Measurements from ENCODE around the gene LEKR1.

Gene LEKR1

DNA sequence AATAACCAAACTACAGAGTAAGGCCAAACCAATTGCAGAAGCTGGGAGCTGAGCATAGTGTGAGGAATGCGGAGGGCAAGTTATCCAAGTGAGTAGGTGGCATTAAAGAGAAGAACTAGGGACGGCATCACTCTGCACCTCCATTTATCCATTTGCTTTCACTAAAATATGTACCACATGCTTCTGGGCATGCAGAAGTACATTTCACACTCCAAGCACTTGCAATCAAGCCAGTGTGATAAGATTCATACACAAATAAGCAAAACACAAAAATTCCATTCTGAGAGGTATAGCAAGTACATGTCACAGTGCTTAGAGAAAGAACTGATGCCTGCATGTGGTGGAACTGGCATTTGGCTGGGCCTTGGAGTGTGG, 252.6 kb downstream of the LEKR1 start:
- DNase-seq (ENCODE audit: low spot score), result no peak
- ChIA-PET CTCF (no interaction called here), POLR2A (ENCODE audit: low non-redundant PET) (interaction anchor here (0.6 kb wide), 1 partner anchor 10 kb away, joined by 6 read pairs; no protein-coding TSS in a partner anchor)
- TF ChIP-seq, protein P1, sequence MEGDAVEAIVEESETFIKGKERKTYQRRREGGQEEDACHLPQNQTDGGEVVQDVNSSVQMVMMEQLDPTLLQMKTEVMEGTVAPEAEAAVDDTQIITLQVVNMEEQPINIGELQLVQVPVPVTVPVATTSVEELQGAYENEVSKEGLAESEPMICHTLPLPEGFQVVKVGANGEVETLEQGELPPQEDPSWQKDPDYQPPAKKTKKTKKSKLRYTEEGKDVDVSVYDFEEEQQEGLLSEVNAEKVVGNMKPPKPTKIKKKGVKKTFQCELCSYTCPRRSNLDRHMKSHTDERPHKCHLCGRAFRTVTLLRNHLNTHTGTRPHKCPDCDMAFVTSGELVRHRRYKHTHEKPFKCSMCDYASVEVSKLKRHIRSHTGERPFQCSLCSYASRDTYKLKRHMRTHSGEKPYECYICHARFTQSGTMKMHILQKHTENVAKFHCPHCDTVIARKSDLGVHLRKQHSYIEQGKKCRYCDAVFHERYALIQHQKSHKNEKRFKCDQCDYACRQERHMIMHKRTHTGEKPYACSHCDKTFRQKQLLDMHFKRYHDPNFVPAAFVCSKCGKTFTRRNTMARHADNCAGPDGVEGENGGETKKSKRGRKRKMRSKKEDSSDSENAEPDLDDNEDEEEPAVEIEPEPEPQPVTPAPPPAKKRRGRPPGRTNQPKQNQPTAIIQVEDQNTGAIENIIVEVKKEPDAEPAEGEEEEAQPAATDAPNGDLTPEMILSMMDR (conservative IDR thresholded peaks at IDR 0.05; ENCODE audit: low read depth), result no peak
- H3K27ac ChIP-seq, result no peak overlapping the region

DNA sequence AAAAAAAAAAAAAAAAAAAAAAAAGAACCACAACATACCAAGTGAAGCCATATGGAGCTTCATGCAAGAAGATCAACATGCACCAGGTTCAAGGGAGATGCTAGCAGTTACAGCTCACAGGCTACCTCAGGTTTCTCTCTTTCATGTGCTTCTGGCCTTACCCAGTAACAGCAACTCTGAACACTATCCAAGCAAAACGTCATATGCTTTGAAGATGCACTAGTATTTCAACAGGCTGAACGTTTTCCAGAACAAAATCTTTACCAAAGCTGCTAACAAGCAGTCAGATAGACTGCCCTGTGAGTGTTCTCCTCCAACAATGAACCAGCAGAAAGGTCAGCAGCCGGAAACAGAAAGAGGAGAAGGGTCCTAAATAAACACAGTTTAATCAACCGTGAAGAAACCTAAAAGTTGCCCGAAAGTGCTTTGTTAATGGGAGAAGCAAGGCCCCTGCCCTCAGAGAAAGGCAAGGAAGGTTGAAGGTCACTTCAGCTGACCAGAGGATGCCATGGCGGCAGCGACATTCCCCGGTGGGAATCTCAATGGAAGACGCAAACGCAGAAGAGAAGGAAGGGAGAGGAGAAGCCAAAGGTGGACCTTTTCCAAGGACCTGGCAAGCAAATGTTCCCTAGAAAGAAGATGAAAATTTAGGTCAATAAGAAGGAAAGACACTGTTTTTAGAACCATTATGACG, 253.7 kb downstream of the LEKR1 start:
- ChIA-PET CTCF (interaction anchor here (0.6 kb wide), 1 partner anchor 192 kb away, joined by 3 read pairs; no protein-coding TSS in a partner anchor), POLR2A (ENCODE audit: low non-redundant PET) (interaction anchor here (0.6 kb wide), 1 partner anchor 9 kb away, joined by 6 read pairs; no protein-coding TSS in a partner anchor)
- TF ChIP-seq, protein P1 (conservative IDR thresholded peaks at IDR 0.05; ENCODE audit: low read depth), result no peak
- H3K27ac ChIP-seq, result no peak overlapping the region
- DNase-seq (ENCODE audit: low spot score), result no peak

DNA sequence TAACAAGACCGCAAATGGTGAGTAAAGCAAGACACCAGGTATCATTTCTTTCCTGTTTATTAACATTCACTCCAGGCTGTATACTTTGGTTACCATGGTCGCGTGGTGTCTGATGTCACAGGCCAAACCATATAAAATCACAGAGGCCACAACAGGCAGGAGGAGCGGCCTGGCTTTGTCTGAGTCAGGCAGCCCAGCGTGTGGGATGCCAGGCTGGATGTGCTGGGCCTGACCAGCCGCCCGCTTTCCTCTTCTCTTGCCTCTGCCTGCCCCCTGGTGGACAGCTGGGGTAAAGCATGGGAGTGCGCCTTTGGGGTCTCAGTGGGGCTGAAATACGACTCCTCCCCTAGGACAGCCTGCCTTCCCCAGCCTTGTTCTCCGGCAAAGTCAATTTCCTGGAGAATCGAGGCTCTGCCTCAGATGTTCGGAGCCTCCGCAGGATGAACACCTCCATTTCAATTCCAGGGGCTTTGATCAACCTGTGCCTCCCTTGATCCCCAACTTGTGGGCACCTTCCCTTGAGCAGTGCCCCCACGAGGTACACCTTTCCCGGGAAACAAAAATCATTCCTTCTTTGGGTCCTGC, 255.6 kb downstream of the LEKR1 start:
- TF ChIP-seq, protein P1 (conservative IDR thresholded peaks at IDR 0.05; ENCODE audit: low read depth), result peak; percentile 91
- peak; percentile 83 for DNase-seq (ENCODE audit: low spot score)
- CTCF ChIA-PET, result interaction anchor here (0.6 to 2.4 kb wide), 8 partner anchors 10 to 572 kb away, joined by 3 to 28 read pairs (median 3); partner anchors contain the start of gene TIPARP
- H3K27ac ChIP-seq, result peak overlapping the region; percentile 98
- POLR2A ChIA-PET (ENCODE audit: low non-redundant PET), result interaction anchor here (1.1 kb wide), 1 partner anchor 79 kb away, joined by 5 read pairs; no protein-coding TSS in a partner anchor

DNA sequence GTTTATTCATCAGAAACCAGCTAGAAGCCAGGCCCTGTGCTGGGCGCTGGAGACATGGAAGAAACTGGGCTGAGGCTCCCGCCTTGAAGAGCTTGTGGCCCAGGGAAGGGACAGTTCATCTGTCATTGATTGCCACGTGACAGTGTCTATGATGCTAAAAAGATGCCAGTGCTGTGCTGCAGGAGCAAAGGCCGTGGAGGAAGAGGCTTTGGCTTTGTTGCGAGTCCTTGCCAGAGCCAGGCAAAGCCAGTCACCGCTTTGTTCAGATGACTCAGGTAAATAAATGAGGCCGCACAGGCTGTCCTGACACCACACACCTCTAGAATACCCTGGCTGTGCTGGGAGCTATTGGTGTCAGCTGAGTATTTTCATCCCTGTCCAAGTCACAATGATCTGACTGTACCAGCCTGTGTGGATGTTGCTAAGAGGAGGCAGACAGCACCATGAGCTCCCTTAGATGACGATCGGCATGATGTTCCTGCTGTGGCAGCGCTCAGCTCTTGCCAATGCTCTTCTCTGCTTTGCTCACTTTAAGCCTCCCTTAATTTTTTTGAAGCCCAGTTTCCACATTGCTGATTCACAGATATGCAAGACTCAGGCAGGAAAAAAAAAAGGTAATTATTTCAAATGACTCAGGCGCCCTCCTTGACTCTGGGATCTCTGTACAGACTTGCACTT, 256.3 kb downstream of the LEKR1 start:
- TF ChIP-seq, protein P1 (conservative IDR thresholded peaks at IDR 0.05; ENCODE audit: low read depth), result no peak
- DNase-seq (ENCODE audit: low spot score), result peak; percentile 84
- ChIA-PET POLR2A (ENCODE audit: low non-redundant PET) (interaction anchor here (0.6 to 1.1 kb wide), 3 partner anchors 46 to 237 kb away, joined by 3 to 5 read pairs (median 5); no protein-coding TSS in a partner anchor), CTCF (interaction anchor here (0.6 to 2.4 kb wide), 10 partner anchors 29 to 680 kb away, joined by 3 to 28 read pairs (median 4); partner anchors contain the start of gene TIPARP)
- H3K27ac ChIP-seq, result peak overlapping the region; percentile 98

DNA sequence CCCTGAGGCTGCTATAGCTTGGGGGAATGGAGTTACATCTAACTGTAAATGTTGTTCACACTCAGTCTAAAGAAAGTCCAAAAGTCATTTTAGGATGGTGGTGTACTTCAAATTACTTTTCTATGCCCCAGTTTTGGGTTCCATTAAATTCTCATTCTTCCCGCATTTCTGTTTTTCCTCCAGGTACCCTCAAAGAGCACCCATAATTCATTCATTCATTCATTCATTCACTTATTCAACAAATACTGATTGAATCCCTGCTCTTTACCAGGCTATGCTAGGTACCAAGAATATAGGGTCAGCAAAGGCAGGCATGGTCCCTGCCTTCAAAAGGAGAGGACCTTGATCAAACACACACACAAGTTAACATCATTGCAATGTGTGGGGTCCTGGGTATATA, 257.7 kb downstream of the LEKR1 start:
- no peak for DNase-seq (ENCODE audit: low spot score)
- TF ChIP-seq, protein P1 (conservative IDR thresholded peaks at IDR 0.05; ENCODE audit: low read depth), result no peak
- CTCF ChIA-PET, result interaction anchor here (0.7 to 2.1 kb wide), 2 partner anchors 54 to 118 kb away, joined by 3 to 16 read pairs; no protein-coding TSS in a partner anchor
- POLR2A ChIA-PET (ENCODE audit: low non-redundant PET), result no interaction called here
- peak overlapping the region; percentile 98 for H3K27ac ChIP-seq

Data from RWPE1 (cell line).